Central memory CD8-positive, alpha-beta T cell (primary cell): ENCODE results near the gene SHH.

Experiments
- ATAC-seq: fragments of 150-1000 bp; cut with Tn5 transposase; replicated peaks from 2 replicates; pipeline ENCODE4 v1.10.0; 2022; ENCODE audit warnings: mild to moderate bottlenecking, moderate FRiP score, moderate number of reproducible peaks; ENCODE audit not compliant: poor library complexity, severe bottlenecking; ENCODE audit errors: extremely low read depth
- DNase-seq, 2 donors: peaks; one replicate each; pipeline ENCODE4 v3.0.0; 2021; ENCODE audit warnings: low spot score in 2 of 2
- H3K27ac Mint-ChIP-seq: one replicate; pipeline ENCODE4 v1.8.0; 2022; ENCODE audit warnings: low read depth, mild to moderate bottlenecking, moderate library complexity, mixed read lengths
- H3K27me3 Mint-ChIP-seq: one replicate; pipeline ENCODE4 v1.8.0; 2022; ENCODE audit warnings: mixed read lengths
- H3K36me3 Mint-ChIP-seq: one replicate; pipeline ENCODE4 v1.8.0; 2022; ENCODE audit warnings: mild to moderate bottlenecking, moderate library complexity, mixed read lengths; ENCODE audit not compliant: insufficient read depth
- H3K4me1 Mint-ChIP-seq: one replicate; pipeline ENCODE4 v1.8.0; 2022; ENCODE audit warnings: mixed read lengths
- H3K4me3 Mint-ChIP-seq: one replicate; pipeline ENCODE4 v1.8.0; 2022; ENCODE audit warnings: mild to moderate bottlenecking, moderate library complexity, mixed read lengths
- H3K9me3 Mint-ChIP-seq: one replicate; pipeline ENCODE4 v1.8.0; 2022; ENCODE audit warnings: mixed read lengths

The SHH gene

GRCh38 chr7:155804897-155805825, 7.1 kb downstream of the SHH start:
- ATAC-seq (peak; percentile 46), DNase-seq (peak in 1 of 2 donors; percentile 37)
- Mint-ChIP-seq H3K4me1 (no peaks in the 10 kb centered on the region), H3K27ac (no peak overlapping the region), H3K27me3 (peaks cover 59% of the 10 kb centered on the region), H3K36me3 (no peaks in the 10 kb centered on the region), H3K9me3 (no peaks in the 10 kb centered on the region), H3K4me3 (no peak overlapping the region)

- no peak for DNase-seq
- no peaks in the 10 kb centered on the region for H3K4me1 Mint-ChIP-seq
- no peaks in the 10 kb centered on the region for H3K36me3 Mint-ChIP-seq
- ATAC-seq = no peak
- no peak overlapping the region for H3K27ac Mint-ChIP-seq
- H3K9me3 Mint-ChIP-seq = no peaks in the 10 kb centered on the region
- peaks cover 67% of the 10 kb centered on the region for H3K27me3 Mint-ChIP-seq
- H3K4me3 Mint-ChIP-seq = no peak overlapping the region
These were observed 7.8 kb downstream of the SHH start for GRCh38 chr7:155804431-155804831.

GRCh38 chr7:155803418-155804376, 8.6 kb downstream of the SHH start:
- H3K4me3 Mint-ChIP-seq = peak overlapping the region; percentile 59
- no peak for ATAC-seq
- no peaks in the 10 kb centered on the region for H3K9me3 Mint-ChIP-seq
- no peak overlapping the region for H3K27ac Mint-ChIP-seq
- no peaks in the 10 kb centered on the region for H3K36me3 Mint-ChIP-seq
- H3K27me3 Mint-ChIP-seq = peaks cover 68% of the 10 kb centered on the region
- no peak for DNase-seq
- H3K4me1 Mint-ChIP-seq = no peaks in the 10 kb centered on the region

DNA sequence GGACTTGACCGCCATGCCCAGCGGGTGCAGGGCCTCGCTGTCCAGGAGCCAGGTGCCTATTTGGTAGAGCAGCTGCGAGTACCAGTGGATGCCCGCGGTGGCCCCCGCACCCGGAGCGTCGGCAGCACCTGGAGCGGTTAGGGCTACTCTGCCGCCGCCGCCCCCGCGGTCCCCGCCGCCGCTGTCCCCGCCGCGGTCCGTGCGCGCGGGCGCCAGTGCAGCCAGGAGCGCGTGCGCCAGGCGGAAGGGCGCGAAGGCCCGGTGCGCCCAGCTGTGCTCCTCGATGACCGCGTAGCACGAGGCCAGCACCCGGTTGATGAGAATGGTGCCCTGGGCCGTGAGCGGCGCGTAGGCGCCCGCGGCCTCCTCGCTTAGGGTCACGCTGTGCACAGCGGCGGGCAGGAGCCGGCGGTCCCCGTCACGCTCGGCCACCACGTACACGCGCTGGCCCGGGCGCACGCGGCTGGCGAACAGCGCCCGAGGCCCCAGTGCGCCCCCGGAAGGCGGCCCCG, 9.3 kb downstream of the SHH start:
- H3K27ac Mint-ChIP-seq = no peak overlapping the region
- ATAC-seq (no peak), DNase-seq (no peak)
- H3K27me3 Mint-ChIP-seq = peaks cover 73% of the 10 kb centered on the region
- H3K4me3 Mint-ChIP-seq = no peak overlapping the region
- H3K36me3 Mint-ChIP-seq = no peaks in the 10 kb centered on the region
- no peaks in the 10 kb centered on the region for H3K4me1 Mint-ChIP-seq
- H3K9me3 Mint-ChIP-seq = no peaks in the 10 kb centered on the region

- no peaks in the 10 kb centered on the region for H3K9me3 Mint-ChIP-seq
- H3K27me3 Mint-ChIP-seq = peaks cover 66% of the 10 kb centered on the region
- no peaks in the 10 kb centered on the region for H3K36me3 Mint-ChIP-seq
- H3K4me3 Mint-ChIP-seq = no peak overlapping the region
- DNase-seq (no peak), ATAC-seq (no peak)
- H3K4me1 Mint-ChIP-seq = no peaks in the 10 kb centered on the region
- no peak overlapping the region for H3K27ac Mint-ChIP-seq
These were observed 10.0 kb downstream of the SHH start for GRCh38 chr7:155802291-155802690.

- Mint-ChIP-seq H3K27me3 (peaks cover 53% of the 10 kb centered on the region), H3K9me3 (no peaks in the 10 kb centered on the region), H3K27ac (no peak overlapping the region), H3K36me3 (peaks cover 1% of the 10 kb centered on the region), H3K4me3 (no peak overlapping the region), H3K4me1 (no peaks in the 10 kb centered on the region)
- ATAC-seq (no peak), DNase-seq (no peak)
These were observed 11.5 kb downstream of the SHH start for GRCh38 chr7:155800741-155801267.

DNA sequence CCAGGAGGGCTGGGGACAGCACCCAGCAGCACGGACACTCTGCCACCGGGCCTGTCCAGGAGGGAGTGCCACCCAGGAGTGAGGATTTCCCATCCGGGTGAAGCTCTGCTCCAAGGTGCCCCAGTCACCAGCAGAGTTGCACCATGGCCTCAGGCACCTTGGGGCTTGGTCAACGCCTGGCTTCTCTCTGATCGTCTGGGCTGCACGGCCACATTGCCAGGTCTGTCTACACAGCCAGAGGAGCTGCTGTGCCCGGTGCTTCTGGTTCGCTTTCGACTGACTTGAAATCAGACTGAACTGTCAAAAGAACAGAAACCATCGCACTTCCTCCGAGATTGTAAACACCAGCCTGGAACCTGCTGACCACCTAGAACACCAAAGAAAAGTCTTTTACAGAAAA, 12.0 kb downstream of the SHH start:
- H3K27me3 Mint-ChIP-seq = peaks cover 53% of the 10 kb centered on the region
- no peaks in the 10 kb centered on the region for H3K4me1 Mint-ChIP-seq
- H3K9me3 Mint-ChIP-seq = no peaks in the 10 kb centered on the region
- ATAC-seq = no peak
- no peak for DNase-seq
- H3K27ac Mint-ChIP-seq = no peak overlapping the region
- H3K4me3 Mint-ChIP-seq = no peak overlapping the region
- H3K36me3 Mint-ChIP-seq = peaks cover 1% of the 10 kb centered on the region

- Mint-ChIP-seq H3K4me3 (no peak overlapping the region), H3K27ac (no peak overlapping the region), H3K4me1 (no peaks in the 10 kb centered on the region), H3K36me3 (peaks cover 1% of the 10 kb centered on the region), H3K9me3 (no peaks in the 10 kb centered on the region), H3K27me3 (peaks cover 53% of the 10 kb centered on the region)
- no peak for DNase-seq
- ATAC-seq = no peak
These were observed 12.7 kb downstream of the SHH start for GRCh38 chr7:155799514-155799913.

- Mint-ChIP-seq H3K4me3 (no peak overlapping the region), H3K27me3 (peaks cover 53% of the 10 kb centered on the region), H3K4me1 (no peaks in the 10 kb centered on the region), H3K9me3 (no peaks in the 10 kb centered on the region), H3K27ac (no peak overlapping the region), H3K36me3 (peaks cover 1% of the 10 kb centered on the region)
- no peak for ATAC-seq
- DNase-seq = no peak
These were observed 13.4 kb downstream of the SHH start for GRCh38 chr7:155798673-155799439.

DNA sequence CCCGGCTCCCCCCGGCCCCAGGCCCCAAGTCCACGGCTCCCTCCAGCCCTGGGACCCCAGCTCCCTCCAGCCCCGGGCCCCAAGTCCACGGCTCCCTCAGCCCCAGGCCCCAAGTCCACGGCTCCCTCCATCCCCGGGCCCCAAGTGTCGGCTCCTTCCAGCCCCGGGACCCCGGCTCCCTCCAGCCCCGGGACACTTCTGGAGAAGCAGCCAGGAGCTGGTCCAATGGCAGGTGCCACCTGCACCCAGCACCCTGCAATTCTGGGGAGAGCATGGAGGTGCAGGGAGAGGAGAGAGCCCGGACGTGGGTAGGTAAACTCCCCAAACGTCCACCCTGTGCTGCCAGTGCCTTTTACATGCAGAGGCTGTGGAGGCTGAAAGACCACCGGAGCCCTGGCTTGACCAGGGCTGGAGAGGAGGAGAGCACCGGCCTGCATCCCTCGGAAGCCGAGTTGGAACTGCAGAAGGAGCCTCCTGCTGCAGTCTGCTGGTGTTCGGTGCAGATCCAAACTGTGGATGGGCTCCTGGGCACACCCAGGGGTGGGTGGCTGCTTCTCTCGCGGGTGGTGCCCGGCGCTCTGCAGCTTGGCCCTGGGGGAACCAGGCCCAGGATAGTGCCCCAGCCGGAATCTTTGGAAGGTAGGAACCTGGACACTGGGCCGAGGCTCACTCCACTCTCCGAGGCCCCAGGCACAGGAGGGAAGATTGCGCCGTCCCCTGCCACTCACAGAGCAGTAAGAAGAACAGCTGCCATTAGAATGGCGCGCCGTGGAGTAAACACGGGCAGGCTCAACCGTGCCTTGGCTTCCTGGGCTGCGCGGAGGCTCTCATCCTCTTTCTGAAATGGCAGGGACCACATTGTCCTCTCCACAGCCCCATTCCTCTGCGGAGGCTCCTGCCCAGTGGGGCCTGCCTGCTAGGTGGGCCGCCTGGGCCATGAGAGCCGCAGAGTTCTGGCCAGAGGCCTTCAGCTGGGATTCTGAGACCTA, 14.7 kb downstream of the SHH start:
- H3K4me3 Mint-ChIP-seq = no peak overlapping the region
- no peak for ATAC-seq
- no peak overlapping the region for H3K27ac Mint-ChIP-seq
- no peak for DNase-seq
- no peaks in the 10 kb centered on the region for H3K9me3 Mint-ChIP-seq
- no peaks in the 10 kb centered on the region for H3K4me1 Mint-ChIP-seq
- peaks cover 44% of the 10 kb centered on the region for H3K27me3 Mint-ChIP-seq
- H3K36me3 Mint-ChIP-seq = peaks cover 1% of the 10 kb centered on the region
